SK-N-MC (cell line): ENCODE data around the gene FBXO40.
"Not testable (repeated sequence)": the region's sequence is repeated elsewhere in the genome, so short reads cannot be mapped to it uniquely, and the experiment has no call there.

Experiments used
- DNase-seq: peaks from one replicate; pipeline ENCODE4 v3.0.0-alpha.2; 2011; ENCODE audit warnings: low read depth, low spot score
- H3K27ac ChIP-seq: fragments of 200-600 bp; sonication (generic); 2 replicates; pipeline ENCODE4 v1.5.1; 2016; ENCODE audit warnings: mixed run types
- H3K36me3 ChIP-seq: fragments of 200-600 bp; sonication (generic); 2 replicates; pipeline ENCODE4 v1.6.1; 2017; ENCODE audit warnings: antibody characterized with exemption, low read length, mixed read lengths; ENCODE audit not compliant: insufficient read depth
- H3K4me3 ChIP-seq: fragments of 200-600 bp; sonication (generic); 2 replicates; pipeline ENCODE4 v1.5.1; 2016
- H3K9ac ChIP-seq: fragments of 200-600 bp; sonication (generic); 2 replicates; pipeline ENCODE4 v1.8.0; 2017; ENCODE audit warnings: mixed run types, mixed read lengths; ENCODE audit not compliant: insufficient read length
- H3K9me3 ChIP-seq: fragments of 200-600 bp; sonication (generic); 2 replicates; pipeline ENCODE4 v1.6.1; 2017; ENCODE audit warnings: low read depth, mild to moderate bottlenecking, antibody characterized with exemption, low read length, moderate library complexity, mixed read lengths
- EZH2 ChIP-seq: fragments of 200-600 bp; sonication (generic); IDR thresholded peaks from one replicate; pipeline ENCODE4 v1.6.1; 2017; ENCODE audit warnings: antibody characterized with exemption
- FOXP2 ChIP-seq: optimal IDR thresholded peaks from 2 replicates; pipeline ENCODE3; 2011; ENCODE audit warnings: mild to moderate bottlenecking, moderate library complexity; ENCODE audit not compliant: insufficient read depth; ENCODE audit errors: extremely low read length, control extremely low read depth
- POLR2AphosphoS5 ChIP-seq: IDR thresholded peaks from 2 replicates; pipeline ENCODE4 v1.6.1; 2012; ENCODE audit warnings: mild to moderate bottlenecking, low read depth, low read length, borderline replicate concordance

Gene FBXO40

GRCh38 chr3:121566773-121567172 is 26.4 kb upstream of the FBXO40 start:
- Histone ChIP-seq H3K36me3 (no peaks in the 10 kb centered on the region), H3K9ac (no peak overlapping the region), H3K27ac (no peak overlapping the region), H3K9me3 (no peaks in the 10 kb centered on the region), H3K4me3 (no peak overlapping the region)
- TF ChIP-seq FOXP2 (no peak), POLR2AphosphoS5 (no peak), EZH2 (no peak)
- DNase-seq: no peak

- H3K27ac ChIP-seq: no peak within 1 kb of the TSS
- no peaks in the 10 kb centered on the region for H3K36me3 ChIP-seq
- H3K4me3 ChIP-seq: no peak within 1 kb of the TSS
- TF ChIP-seq POLR2AphosphoS5 (no peak), EZH2 (no peak), FOXP2 (no peak)
- H3K9me3 ChIP-seq: no peaks in the 10 kb centered on the region
- H3K9ac ChIP-seq: no peak within 1 kb of the TSS
- DNase-seq: no peak
Observed at GRCh38 chr3:121567649-121568048, 25.5 kb upstream of the FBXO40 start, which contains the start of gene ARGFX. TSS of gene ARGFX (plus strand) at chr3:121567949. CDS start at chr3:121570714, 2,765 bp downstream.

- no peak for DNase-seq
- H3K27ac ChIP-seq: no peak overlapping the region
- TF ChIP-seq FOXP2 (no peak), EZH2 (no peak), POLR2AphosphoS5 (no peak)
Observed at GRCh38 chr3:121574449-121574848, 18.7 kb upstream of the FBXO40 start.

GRCh38 chr3:121581691-121582090 is 11.5 kb upstream of the FBXO40 start:
- Histone ChIP-seq H3K27ac (no peak overlapping the region), H3K4me3 (no peak overlapping the region), H3K9me3 (no peaks in the 10 kb centered on the region), H3K36me3 (no peaks in the 10 kb centered on the region), H3K9ac (no peak overlapping the region)
- TF ChIP-seq FOXP2 (no peak), EZH2 (no peak), POLR2AphosphoS5 (no peak)
- no peak for DNase-seq

More at GRCh38 chr3:121574449-121574848, 18.7 kb upstream of the FBXO40 start:
- H3K36me3 ChIP-seq: no peaks in the 10 kb centered on the region
- H3K4me3 ChIP-seq: no peak overlapping the region
- no peak overlapping the region for H3K9ac ChIP-seq
- H3K9me3 ChIP-seq: no peaks in the 10 kb centered on the region

- no peak overlapping the region for H3K9ac ChIP-seq
- no peak for TF ChIP-seq FOXP2
- no peak for TF ChIP-seq EZH2
- no peak for TF ChIP-seq POLR2AphosphoS5
- H3K27ac ChIP-seq: 0 out of 2 replicates have a peak overlapping the region, but pooled peaks have one; percentile 26
- H3K4me3 ChIP-seq: no peak overlapping the region
- no peaks in the 10 kb centered on the region for H3K9me3 ChIP-seq
- DNase-seq: no peak
- no peaks in the 10 kb centered on the region for H3K36me3 ChIP-seq
Observed at GRCh38 chr3:121584418-121584817, 8.8 kb upstream of the FBXO40 start.

- not testable (repeated sequence) for H3K9ac ChIP-seq, H3K27ac ChIP-seq, DNase-seq, H3K36me3 ChIP-seq, H3K9me3 ChIP-seq, H3K4me3 ChIP-seq
Observed at GRCh38 chr3:121593806-121594205, 627 bp downstream of the FBXO40 start.

- no peak overlapping the region for H3K27ac ChIP-seq
- no peak overlapping the region for H3K9ac ChIP-seq
- H3K9me3 ChIP-seq: no peaks in the 10 kb centered on the region
- TF ChIP-seq FOXP2 (no peak), POLR2AphosphoS5 (no peak), EZH2 (no peak)
- no peaks in the 10 kb centered on the region for H3K36me3 ChIP-seq
- H3K4me3 ChIP-seq: no peak overlapping the region
- no peak for DNase-seq
Observed at GRCh38 chr3:121594850-121595249, 1.7 kb downstream of the FBXO40 start.

- H3K36me3 ChIP-seq: no peaks in the 10 kb centered on the region
- H3K9me3 ChIP-seq: no peaks in the 10 kb centered on the region
- TF ChIP-seq POLR2AphosphoS5: no peak
- no peak for TF ChIP-seq FOXP2
- TF ChIP-seq EZH2: no peak
- H3K4me3 ChIP-seq: no peak overlapping the region
- H3K9ac ChIP-seq: no peak overlapping the region
- no peak overlapping the region for H3K27ac ChIP-seq
- DNase-seq: no peak
Observed at GRCh38 chr3:121595765-121596406, 2.7 kb downstream of the FBXO40 start.

GRCh38 chr3:121598564-121598963 is 5.4 kb downstream of the FBXO40 start:
- TF ChIP-seq POLR2AphosphoS5 (no peak), EZH2 (no peak), FOXP2 (no peak)
- no peaks in the 10 kb centered on the region for H3K9me3 ChIP-seq

GRCh38 chr3:121599900-121600299 is 6.7 kb downstream of the FBXO40 start:
- H3K36me3 ChIP-seq, H3K27ac ChIP-seq, H3K4me3 ChIP-seq, H3K9me3 ChIP-seq, H3K9ac ChIP-seq, DNase-seq: not testable (repeated sequence)

More at GRCh38 chr3:121598564-121598963, 5.4 kb downstream of the FBXO40 start:
- Histone ChIP-seq H3K27ac (no peak overlapping the region), H3K4me3 (no peak overlapping the region), H3K36me3 (no peaks in the 10 kb centered on the region), H3K9ac (no peak overlapping the region)
- no peak for DNase-seq
